Measurements from ENCODE around the gene NR2F1.

Gene NR2F1

DNA sequence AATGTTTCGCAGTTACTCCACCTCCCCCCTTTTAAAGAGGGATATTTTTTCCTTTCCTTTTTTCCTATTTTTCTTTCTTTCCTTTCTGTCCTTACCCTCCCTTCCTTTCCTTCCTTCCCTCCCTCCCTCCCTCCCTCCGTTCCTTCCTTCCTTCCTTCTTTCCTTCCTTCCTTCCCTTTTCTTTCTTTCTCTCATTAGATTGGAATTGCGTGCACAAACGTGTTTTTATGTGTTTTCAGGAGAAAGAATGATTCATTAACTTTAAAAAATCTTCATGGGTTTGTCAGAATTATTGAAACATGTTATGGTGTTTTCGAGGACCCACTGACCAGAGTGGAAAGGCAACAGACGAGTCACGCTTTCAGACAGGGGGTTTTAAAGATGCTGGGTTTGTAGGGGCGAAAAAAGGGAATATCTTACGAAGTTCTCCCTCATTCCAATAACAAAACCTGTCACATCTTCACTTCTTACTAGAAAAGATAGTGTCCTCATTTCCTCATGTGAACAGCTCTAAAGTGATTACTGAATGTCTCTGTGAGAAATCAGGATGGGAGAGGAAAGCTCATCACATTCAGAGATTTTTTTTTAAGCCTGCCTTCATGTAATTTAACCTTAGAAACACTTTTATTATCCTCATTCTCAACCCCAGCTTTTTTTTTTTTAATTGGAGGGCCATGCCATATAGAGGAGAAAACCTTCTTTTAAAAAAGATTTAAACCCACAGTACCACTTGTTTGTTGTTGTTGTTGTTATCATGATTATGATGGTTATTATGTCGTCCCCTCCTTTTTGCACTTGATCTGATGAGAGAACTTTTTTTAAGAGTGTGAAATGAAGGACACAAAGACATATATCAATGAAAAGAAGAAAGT is 21.9 kb downstream of the NR2F1 start:
- DNase-seq (ENCODE audit: low read depth), result no peak

DNA sequence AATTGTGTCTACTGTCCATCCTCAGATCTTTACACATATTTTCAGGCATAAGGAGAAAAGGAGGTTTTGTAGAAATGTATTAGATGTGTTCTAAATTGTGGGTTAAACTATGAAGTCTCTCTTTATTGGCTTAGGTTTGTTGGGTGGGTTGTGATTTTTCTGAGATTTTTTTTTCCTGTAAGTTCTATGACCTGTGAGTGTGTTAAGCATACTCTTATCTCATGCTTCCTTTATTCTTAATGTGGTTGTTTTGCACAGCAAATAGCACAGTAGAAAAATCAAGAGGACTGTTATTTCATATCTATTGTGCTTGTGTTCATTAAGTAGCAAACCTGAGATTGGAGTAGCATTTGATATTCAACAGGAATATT is 23.3 kb downstream of the NR2F1 start:
- no peak for DNase-seq (ENCODE audit: low read depth)

DNA sequence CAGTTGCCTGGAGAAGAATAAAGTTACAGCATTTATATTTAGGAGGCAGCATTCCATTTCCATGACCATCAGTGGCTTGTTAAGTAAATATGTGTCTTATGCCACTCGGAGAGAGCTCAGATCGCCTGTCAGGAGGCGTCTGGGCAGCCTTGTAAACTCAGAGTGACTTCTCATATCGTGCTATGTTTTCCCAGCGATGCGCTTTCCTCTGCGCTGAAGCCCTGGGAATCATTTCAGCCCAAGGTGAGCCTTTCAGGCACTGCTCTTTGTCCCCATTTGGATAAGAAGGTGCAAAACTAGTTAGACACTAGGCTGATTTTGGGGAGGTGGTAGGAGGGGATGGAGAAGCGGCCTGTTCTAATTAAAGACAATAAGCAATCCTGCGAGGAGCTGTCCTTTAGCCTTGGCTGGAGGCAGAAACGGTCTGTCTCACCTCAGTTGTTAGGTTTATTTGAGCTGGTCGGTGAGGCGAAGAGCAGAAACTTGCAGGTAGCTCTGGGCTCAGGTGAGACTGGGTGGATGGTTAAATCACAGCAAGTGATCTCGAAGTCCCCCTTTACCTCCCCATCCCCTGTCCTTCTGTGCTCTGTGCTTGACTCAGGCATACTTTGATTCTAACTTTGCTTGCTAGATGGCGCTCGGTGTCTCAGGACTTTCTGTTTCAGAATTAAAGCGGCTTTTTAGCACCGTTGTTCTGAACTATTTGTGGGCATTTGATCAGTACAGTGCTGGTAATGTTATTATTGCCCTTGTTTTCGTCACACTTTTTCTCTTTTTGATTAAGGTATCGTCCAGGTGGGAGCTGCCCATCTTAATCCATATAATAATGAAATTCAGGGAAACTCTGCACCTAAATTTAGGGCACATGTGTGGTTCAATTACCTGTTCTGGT is 24.6 kb downstream of the NR2F1 start:
- DNase-seq (ENCODE audit: low read depth), result no peak

DNA sequence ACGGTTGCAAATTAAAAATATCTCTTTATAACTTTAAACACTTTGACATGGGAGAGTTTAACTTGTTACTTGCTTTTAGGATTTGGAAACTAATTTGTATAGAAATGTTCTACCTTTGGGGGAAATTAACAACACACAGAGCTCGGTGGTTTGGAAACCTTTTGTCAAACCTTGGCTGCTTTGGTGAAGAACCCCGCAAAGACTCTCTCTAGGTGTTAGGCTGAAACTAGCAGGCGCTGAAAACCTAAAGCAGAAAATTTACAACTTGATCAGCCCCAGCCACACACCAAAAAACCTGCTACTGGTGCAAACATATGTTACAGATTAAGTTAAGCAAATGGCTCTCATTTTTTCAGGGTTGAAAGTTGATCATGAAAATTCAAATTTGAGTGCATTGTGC is 25.8 kb downstream of the NR2F1 start:
- no peak for DNase-seq (ENCODE audit: low read depth)

DNA sequence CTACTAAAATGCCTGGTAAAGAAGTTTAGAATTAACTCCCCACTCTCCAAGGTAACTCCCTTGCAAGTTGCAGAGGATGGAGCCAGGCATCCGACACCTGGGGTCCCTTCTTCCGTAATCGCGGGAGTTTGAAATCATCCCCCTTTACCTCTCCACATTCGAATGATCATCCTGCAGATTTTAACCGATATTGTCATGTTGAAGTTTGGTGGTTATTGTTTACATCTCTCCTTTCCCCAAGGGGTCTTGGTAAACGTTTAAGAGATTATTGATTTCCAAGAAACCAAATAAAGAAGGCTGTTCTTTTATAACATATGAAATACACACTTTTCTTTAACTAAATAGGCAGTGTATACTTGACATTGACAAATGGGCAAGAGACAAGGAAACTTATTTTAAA is 26.7 kb downstream of the NR2F1 start:
- DNase-seq (ENCODE audit: low read depth), result no peak

DNA sequence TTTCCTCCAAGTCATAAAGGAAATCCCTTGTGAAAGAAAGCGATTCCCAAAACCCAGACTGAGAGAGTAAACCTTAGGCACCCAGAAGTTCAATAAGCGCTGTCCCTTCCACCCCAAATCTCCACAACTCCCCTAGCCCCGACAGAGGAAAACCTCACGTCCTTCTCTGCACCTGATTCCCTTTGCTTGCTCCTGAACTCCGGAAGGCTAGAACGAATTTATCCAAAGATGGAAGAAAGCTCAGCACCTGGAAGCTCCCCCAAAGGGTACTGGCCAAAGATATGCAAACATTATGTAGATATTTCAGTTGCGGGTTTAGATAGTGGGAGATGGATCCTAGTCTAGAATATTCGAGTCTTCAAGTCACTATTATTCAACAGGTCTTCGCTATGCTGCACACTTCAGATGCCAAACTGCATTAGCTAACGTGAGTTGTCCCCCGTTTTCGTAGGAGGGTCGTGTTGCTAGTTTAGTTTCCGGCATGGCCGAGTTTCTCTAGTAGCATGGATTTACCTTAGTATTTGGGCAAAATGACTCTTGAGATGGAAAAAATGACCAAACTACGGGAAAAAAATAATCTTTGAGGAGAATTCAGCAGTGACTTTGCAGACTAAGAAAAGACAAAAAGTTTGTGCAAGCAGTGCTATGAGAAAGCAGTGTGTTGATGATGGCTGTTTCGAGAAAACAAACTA is 27.7 kb downstream of the NR2F1 start:
- DNase-seq (ENCODE audit: low read depth), result no peak

DNA sequence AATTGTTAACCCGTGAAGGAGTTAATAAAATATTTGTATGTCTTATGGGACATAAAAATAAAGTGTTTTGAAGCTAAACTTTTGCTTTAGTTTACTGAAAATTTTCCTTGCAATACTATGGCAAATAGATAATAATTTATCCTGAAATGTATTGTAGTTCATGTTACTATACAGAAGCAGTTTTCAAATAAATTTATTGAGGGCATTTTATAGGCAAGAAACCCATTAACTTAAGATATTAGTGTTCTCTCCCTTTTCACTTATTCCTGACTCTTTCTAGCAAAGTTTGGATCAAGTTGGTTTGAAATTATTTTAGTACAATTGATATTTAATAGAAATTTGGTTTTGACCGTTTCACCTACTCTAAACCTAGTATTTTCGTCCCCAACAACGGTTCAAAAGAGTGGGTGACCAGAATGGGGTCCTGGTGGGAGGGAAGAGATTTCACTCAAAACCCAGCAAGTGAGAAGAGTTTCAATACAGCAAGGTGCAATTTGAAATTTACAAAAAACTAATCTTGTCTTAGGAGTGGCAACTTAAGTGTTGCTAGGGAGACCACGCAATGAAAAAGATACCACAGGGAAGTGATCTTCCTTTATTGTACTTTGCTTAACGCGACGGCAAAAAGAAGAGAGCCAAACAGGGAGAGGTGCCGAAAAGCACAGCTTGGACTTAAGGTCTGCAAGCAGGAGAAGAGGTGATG is 28.4 kb downstream of the NR2F1 start:
- no peak for DNase-seq (ENCODE audit: low read depth)

DNA sequence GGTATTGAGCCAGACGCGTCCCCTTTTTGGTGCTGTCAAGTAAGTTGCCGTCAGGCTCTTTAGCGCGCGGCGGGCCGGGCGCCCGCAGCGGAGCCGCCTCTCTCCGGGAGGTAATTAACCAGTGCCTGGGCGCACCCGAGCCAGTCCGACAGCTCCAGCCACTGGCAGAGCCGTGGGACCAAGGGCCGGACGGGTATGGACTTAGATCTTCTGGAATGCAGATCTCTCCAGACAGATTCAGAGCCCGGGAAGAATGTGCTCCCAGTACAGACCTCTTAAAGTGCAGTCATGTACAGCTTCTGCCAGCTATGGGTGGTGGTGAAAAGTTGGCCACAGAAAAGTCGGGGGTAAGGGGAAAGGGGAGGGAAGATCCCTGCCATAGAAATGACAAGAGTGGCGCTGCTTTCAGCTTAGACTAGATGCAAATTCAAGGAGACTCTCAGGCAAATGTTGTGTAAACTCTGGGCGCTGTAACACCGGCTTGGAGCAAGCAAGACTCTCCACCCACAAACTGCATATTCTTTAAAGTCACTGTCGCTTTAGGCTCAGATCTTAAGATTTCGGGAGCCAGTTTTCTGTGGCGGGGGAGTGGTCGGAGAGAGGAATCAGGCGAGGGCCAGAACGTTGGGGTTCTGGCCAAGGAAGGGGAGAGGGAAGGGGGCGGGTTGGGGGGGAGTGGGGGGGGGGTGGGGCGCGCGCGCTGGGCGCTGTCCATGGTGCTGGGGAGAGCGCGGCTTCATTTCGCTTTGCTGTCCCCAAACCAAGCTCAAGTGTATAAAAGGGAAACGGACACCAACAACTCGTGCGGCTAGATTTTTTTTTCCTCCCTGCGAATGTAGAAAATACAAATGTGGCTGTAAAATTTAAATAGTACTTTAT is 29.2 kb downstream of the NR2F1 start:
- DNase-seq (ENCODE audit: low read depth), result no peak

DNA sequence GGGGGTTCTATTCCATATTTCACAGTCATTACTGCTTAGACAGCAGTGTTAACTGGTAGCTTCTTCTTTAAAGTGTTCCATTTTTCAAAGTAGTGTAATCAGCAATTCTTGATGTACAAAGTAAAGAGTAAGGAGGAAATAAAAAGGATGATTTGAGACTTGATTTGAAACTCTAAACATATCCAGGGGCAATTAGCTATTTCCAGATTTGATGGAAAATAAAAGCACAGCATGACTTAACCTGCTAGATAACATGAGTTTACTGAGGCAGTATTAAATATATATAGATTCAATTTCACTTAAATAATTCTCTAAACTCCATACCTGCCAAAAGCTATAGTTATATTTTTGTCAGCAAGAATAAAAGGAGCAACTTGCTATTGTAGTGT is 29.8 kb downstream of the NR2F1 start:
- no peak for DNase-seq (ENCODE audit: low read depth)

DNA sequence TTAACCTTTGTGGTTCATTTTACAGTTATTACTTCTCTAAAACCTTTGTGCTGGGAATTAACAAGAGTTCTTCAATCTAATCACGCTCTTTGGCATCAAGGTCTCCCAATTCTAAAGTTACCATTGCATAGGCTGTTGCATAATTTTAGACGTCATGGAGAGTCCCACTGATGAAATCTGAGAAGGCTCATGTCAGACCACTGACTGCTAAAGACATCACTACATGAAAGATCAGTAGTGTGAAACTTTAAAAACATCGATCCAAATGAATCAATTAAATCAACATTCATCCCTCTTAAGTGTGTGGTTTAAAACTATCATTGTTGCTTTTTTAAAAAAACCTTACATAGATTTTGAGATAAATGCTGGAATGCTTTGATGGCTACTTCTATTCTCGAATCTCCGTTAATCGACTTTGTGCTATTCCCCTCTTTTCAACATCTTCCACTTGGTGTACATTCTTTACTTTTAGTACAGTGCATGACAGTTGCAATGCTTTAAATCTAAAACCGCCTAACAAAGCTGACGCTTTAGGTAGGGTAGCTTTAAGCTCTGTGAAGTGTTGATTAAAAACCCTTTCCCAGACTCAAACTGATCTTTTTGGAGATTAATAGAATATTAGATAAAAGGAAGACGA is 33.6 kb downstream of the NR2F1 start:
- no peak for DNase-seq (ENCODE audit: low read depth)

DNA sequence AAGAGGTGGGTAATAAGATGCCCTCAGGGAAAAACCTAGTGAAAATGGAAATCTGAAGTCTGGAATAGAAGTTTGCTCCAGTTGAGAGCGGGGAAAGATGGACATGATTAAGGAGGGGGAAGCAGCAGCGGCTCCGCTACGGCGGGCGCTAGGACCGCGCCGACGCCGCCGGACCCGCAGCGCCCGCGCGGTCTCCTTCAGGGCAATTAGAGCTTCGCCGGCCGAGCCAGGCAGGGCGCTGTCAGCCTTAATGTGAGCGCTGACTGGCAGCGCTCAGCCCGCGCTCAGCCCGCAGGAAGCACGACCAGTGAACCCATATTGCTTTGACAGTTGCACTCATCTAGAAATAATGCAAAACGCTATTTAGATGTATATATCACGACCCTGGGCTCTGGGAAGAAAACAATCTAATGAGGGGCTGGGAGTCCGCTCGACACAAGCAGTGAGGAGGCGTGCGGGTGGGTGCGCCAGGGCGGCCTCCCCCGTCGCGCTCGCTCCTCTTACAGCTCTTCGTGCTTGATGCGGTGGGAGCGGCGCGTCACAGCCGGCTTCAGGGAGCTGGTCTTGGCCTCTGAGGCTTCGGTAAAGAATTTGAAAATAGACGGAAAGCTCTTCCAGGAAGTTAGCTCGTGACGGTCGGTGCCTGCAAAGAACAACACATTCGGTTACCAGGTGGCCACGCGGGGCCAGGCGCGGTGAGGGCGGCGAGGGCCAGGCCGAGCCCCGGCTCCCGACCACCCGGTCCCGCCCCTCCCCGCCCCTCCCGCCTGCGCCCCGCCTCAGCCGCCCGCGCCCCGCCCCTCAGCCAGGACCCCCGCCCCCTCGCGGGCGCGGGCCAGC is 37.7 kb downstream of the NR2F1 start:
- DNase-seq (ENCODE audit: low read depth), result no peak

DNA sequence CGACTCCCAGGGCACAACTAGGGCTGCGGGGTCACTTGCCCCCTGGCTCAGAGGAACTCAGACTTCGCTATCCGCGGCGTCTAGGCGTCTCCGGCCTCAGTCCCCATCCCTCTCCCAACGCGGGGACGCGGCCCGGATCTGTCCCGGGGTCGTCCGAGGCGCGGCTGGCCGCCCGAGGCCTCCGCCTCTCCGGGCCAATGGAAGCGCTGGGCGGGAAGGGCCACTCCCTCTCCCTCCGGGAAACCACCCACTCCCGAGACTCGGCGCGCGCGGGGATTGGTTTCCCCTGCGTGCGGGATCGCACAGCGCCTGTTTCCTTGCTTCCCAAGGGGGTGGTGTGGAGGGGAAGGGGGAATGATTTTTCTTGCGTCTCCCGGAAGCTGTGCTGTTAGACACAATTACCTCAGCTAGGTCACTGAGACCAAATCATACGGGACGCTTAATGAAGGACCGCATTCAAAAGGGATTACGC is 38.3 kb downstream of the NR2F1 start:
- no peak for DNase-seq (ENCODE audit: low read depth)

DNA sequence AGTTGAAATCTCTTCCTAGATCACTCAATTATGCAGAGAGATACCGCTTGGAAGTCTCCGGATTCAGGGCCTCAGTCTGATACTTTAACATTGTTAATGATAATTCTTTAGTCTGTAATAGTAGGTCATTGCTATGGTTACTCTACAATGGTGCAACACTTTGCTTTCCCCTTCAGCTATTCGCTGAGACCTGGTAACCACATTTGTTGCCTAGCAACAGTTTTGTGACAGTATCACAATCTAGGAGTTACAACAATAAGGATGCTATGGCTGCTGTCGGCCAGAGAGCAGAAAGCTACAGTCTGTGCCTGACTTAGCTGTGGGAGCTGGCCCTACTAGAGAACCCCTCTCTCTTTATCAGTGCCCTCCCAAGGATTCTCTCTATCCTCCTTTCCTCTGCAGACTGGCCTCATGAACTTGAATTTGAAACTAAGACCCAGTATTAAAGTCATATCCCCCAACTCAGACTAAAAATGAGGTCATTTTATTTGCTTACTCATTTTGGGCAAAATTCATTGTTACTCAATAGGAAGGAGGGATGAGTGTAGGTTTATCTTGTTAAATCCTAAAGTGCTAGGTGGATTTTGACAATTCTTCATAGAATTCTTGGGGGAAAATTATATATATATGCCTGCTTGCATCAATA is 39.3 kb downstream of the NR2F1 start:
- DNase-seq (ENCODE audit: low read depth), result peak; percentile 59

DNA sequence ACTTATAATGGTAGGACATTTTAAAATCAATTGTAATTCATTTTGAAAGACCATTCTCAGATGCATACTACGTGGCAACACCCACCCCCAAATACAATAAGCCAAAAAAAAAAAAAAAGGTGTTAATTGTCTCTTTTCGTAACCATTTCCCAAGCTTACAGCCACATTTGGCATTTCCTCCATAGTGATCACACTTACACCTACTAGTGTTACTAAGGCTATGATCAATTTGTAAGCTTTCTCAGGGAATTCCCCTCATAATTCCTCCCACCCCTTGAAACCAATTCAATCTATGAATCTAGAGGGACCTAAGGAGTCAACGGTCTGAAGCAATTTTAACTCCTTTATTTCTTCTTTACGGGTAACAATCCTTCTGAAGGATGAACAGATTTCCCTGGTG is 40.1 kb downstream of the NR2F1 start:
- DNase-seq (ENCODE audit: low read depth), result no peak

DNA sequence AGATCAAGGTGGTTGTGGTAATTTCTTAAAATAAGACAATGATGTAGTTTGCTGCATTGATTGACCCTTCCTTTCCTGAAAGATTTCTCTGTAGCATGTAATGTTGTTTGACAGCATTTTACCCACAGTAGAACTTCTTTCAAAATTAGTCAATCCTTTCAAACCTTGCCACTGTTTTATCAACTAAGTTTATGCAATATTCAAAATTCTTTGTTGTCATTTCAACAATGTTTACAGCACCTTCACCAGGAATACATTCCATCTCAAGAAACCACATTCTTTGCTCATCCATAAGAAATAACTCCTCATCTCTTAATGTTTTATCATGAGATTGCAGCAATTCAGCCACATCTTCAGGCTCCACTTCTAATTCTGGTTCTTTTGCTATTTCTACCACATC is 43.8 kb downstream of the NR2F1 start:
- DNase-seq (ENCODE audit: low read depth), result no peak

DNA sequence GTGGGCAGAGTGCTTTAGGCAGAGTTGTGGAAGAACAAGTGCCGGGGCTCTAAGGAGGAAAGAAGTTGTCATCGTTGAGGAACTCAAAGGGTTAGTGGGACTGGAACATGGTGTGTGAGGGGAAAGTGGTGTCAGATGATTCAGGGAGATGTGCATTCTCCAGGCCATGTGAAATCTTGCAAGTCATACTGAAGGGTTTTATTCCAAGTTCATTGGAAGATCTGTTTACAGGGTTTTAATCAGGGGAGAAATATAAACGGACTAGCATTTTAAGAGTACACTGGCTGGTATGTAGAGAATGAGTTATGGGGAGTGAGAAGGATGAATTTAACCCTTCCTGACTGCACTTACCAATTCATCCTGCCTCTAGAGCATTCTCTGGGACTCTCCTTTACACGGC is 49.3 kb downstream of the NR2F1 start:
- DNase-seq (ENCODE audit: low read depth), result no peak

DNA sequence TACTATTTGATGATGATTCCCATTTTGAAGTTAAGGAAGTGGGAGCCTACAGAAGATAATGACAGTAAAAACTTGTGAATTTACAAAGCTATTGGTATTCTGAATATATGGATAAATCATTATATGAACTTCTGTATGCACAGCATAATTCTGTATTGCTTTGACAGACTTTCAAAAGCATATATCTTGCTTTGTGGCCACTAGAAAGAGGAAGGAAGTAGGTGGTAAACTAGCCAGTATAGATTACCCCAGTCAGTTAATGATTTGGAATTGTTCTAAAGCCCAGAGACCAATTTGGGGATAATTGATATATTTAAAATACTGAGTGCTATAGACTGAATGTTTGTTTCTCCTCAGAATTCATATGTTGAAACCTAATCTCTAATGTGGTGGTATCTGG is 53.0 kb downstream of the NR2F1 start:
- no peak for DNase-seq (ENCODE audit: low read depth)

DNA sequence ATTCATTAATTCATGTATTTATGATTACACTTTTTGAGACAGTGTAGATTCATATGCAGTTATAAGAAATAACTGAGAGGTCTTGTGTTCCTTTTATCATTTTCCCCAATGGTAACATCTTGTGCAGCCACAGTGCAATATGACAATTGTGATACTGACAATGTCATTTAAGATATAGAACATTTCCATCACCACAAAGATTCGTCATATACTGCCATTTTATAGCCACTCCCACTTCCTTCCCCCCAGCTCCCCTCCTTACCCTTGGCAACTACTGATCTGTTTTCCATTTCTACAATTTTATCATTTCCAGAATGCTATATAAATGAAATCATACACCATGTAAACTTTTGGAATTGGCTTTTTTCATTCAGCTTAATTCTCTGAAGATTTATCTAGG is 53.8 kb downstream of the NR2F1 start:
- no peak for DNase-seq (ENCODE audit: low read depth)

DNA sequence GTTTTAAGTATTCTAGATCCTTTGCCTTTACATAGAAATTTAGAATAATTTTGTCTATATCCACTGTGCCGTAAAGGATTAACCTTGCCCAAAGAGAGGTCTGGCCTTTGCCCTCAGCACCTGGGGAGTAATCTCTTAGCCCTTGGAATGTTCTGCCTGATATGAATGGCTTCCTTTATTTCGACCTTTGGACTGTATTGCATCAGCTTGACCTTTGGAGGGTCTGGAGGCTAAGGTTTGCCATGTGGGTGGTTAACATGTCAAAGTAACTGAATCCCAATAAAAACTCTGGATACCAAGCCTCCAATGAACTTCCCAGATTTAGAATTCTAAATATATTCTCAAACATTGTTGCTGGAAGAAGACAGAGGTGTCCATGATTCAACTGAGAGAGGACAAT is 54.7 kb downstream of the NR2F1 start:
- no peak for DNase-seq (ENCODE audit: low read depth)
